Left ventricle myocardium inferior (tissue), 1 donor: ENCODE measurements around the gene FAM171A1. TPM values are rescaled to one million over a fixed set of nuclear protein-coding genes. Genes with fewer than 3 reads are reported as not detected.
"Not testable (repeated sequence)": the region's sequence is repeated elsewhere in the genome, so short reads cannot be mapped to it uniquely, and the experiment has no call there.

Experiments
- DNase-seq: peaks from one replicate; pipeline ENCODE4 v3.0.0-alpha.2; 2020
- H3K27ac ChIP-seq: fragments of 200-600 bp; replicated peaks from 2 replicates; pipeline ENCODE4 v1.8.0; 2021
- H3K27me3 ChIP-seq: fragments of 200-600 bp; 2 replicates; pipeline ENCODE4 v1.8.0; 2021; ENCODE audit warnings: low read depth
- H3K36me3 ChIP-seq: fragments of 200-600 bp; 2 replicates; pipeline ENCODE4 v1.8.0; 2021
- H3K4me1 ChIP-seq: fragments of 200-600 bp; 2 replicates; pipeline ENCODE4 v1.8.0; 2021
- H3K4me3 ChIP-seq: fragments of 200-600 bp; 2 replicates; pipeline ENCODE4 v1.8.0; 2021; ENCODE audit warnings: mild to moderate bottlenecking, moderate library complexity
- H3K9me3 ChIP-seq: fragments of 200-600 bp; replicated peaks from 2 replicates; pipeline ENCODE4 v1.8.0; 2021
- CTCF ChIP-seq: fragments of 200-600 bp; IDR thresholded peaks from 2 replicates; pipeline ENCODE4 v1.8.0; 2021; ENCODE audit warnings: antibody characterized with exemption, mild to moderate bottlenecking, borderline replicate concordance
- intact Hi-C: fragments of 100-400 bp; cut with micrococcal nuclease; formaldehyde crosslinking; loops from one replicate; pipeline ENCODE4 v1.11.0; 2022
- total RNA-seq: library from RNA; stranded (reverse); fragmentation: NEBNext Ultra II Directional; extraction: Animal tissue kit (Norgen Biotek cat#: 25700); gene quantifications from one replicate; pipeline ENCODE4 v1.2.1, GENCODE V29; 2021
- donor health status: DM: no; HTN: yes; CAD: no; lungs with severe emphysema.

FAM171A1 gene
- total RNA-seq, 1 donor from 2014 or later = 8.3 TPM

GRCh38 chr10:15333909-15334649 is 37.0 kb downstream of the FAM171A1 start:
- TF ChIP-seq CTCF = no peak
- Histone ChIP-seq H3K9me3 (no peaks in the 10 kb centered on the region), H3K27ac (no peak overlapping the region), H3K4me1 (no peaks in the 10 kb centered on the region), H3K27me3 (no peaks in the 10 kb centered on the region), H3K36me3 (no peaks in the 10 kb centered on the region), H3K4me3 (no peak overlapping the region)
- intact Hi-C loops = no loop called here
- no peak for DNase-seq

- H3K36me3 ChIP-seq, H3K4me1 ChIP-seq, H3K9me3 ChIP-seq, DNase-seq, H3K27ac ChIP-seq, intact Hi-C loops, H3K4me3 ChIP-seq, H3K27me3 ChIP-seq: not testable (repeated sequence)
Observed at GRCh38 chr10:15333181-15333580, 37.9 kb downstream of the FAM171A1 start.

- Histone ChIP-seq H3K4me1 (no peaks in the 10 kb centered on the region), H3K36me3 (no peaks in the 10 kb centered on the region), H3K9me3 (no peaks in the 10 kb centered on the region), H3K4me3 (no peak overlapping the region), H3K27ac (no peak overlapping the region), H3K27me3 (no peaks in the 10 kb centered on the region)
- intact Hi-C loops = no loop called here
- DNase-seq = no peak
- no peak for TF ChIP-seq CTCF
Observed at GRCh38 chr10:15331461-15331860, 39.6 kb downstream of the FAM171A1 start.

- intact Hi-C loops = no loop called here
- no peaks in the 10 kb centered on the region for H3K27me3 ChIP-seq
- no peaks in the 10 kb centered on the region for H3K9me3 ChIP-seq
- TF ChIP-seq CTCF = no peak
- H3K27ac ChIP-seq = no peak overlapping the region
- H3K36me3 ChIP-seq = no peaks in the 10 kb centered on the region
- H3K4me1 ChIP-seq = peaks cover 8% of the 10 kb centered on the region
- no peak for DNase-seq
- H3K4me3 ChIP-seq = no peak overlapping the region
Observed at GRCh38 chr10:15329437-15329836, 41.7 kb downstream of the FAM171A1 start.

- Histone ChIP-seq H3K4me1 (peaks cover 27% of the 10 kb centered on the region), H3K36me3 (no peaks in the 10 kb centered on the region), H3K27me3 (no peaks in the 10 kb centered on the region), H3K9me3 (no peaks in the 10 kb centered on the region), H3K4me3 (no peak overlapping the region), H3K27ac (peak overlapping the region; percentile 45)
- no peak for TF ChIP-seq CTCF
- no peak for DNase-seq
- intact Hi-C loops = no loop called here
Observed at GRCh38 chr10:15325944-15326284, 45.2 kb downstream of the FAM171A1 start.

GRCh38 chr10:15325243-15325943 is 45.7 kb downstream of the FAM171A1 start:
- Histone ChIP-seq H3K36me3 (no peaks in the 10 kb centered on the region), H3K4me1 (peaks cover 32% of the 10 kb centered on the region), H3K27ac (peak overlapping the region; percentile 45), H3K4me3 (no peak overlapping the region), H3K27me3 (no peaks in the 10 kb centered on the region), H3K9me3 (no peaks in the 10 kb centered on the region)
- TF ChIP-seq CTCF = no peak
- intact Hi-C loops = no loop called here
- no peak for DNase-seq
